Measurements from ENCODE around the gene PBX3. TPM values are rescaled to one million over a fixed set of nuclear protein-coding genes. Genes with fewer than 3 reads are reported as not detected.

PBX3 gene
- total and polyA plus RNA-seq, 2 experiments from 2014 or later: 13.4 to 30.9 TPM

GRCh38 chr9:125742657-125743056 is 4.5 kb upstream of the PBX3 start:
- H3K4me1 ChIP-seq (ENCODE audit: insufficient read depth): peaks cover 25% of the 10 kb centered on the region
- DNase-seq: no peak
- H3K9ac ChIP-seq: no peak overlapping the region
- H2AFZ ChIP-seq: no peak overlapping the region
- H3F3A ChIP-seq (ENCODE audit: insufficient read depth): peaks cover 28% of the 10 kb centered on the region
- no peaks in the 10 kb centered on the region for H3K27me3 ChIP-seq (replicated peaks; ENCODE audit: insufficient read depth)
- WGBS, 2 experiments (ENCODE audit: low coverage in 1 of 2, low lambda C conversion rate in 2 of 2, missing lambda C conversion rate in 2 of 2): 95 to 98% methylated on average over 3 of the region's 3 CpGs
- H3K9me2 ChIP-seq (ENCODE audit: insufficient read depth): no peaks in the 10 kb centered on the region
- no peaks in the 10 kb centered on the region for H3K9me3 ChIP-seq (ENCODE audit: low read depth)
- no peak overlapping the region for H3K4me2 ChIP-seq (ENCODE audit: unreplicated experiment)
- no peak overlapping the region for H3K4me3 ChIP-seq
- peaks cover 4% of the 10 kb centered on the region for H3K79me2 ChIP-seq (ENCODE audit: insufficient read depth)
- TF ChIP-seq EZH2 (IDR thresholded peaks at IDR 0.05; ENCODE audit: insufficient read depth, poor library complexity, severe bottlenecking) (no peak), EZH2phosphoT487 (IDR thresholded peaks at IDR 0.05; ENCODE audit: insufficient read depth, low read depth) (no peak)
- H3K27ac ChIP-seq: no peak overlapping the region
- no peaks in the 10 kb centered on the region for H4K20me1 ChIP-seq (ENCODE audit: insufficient read depth)
- in situ Hi-C loops (cut with MboI): no loop called here
- H3K36me3 ChIP-seq (ENCODE audit: low read depth): no peaks in the 10 kb centered on the region

DNA sequence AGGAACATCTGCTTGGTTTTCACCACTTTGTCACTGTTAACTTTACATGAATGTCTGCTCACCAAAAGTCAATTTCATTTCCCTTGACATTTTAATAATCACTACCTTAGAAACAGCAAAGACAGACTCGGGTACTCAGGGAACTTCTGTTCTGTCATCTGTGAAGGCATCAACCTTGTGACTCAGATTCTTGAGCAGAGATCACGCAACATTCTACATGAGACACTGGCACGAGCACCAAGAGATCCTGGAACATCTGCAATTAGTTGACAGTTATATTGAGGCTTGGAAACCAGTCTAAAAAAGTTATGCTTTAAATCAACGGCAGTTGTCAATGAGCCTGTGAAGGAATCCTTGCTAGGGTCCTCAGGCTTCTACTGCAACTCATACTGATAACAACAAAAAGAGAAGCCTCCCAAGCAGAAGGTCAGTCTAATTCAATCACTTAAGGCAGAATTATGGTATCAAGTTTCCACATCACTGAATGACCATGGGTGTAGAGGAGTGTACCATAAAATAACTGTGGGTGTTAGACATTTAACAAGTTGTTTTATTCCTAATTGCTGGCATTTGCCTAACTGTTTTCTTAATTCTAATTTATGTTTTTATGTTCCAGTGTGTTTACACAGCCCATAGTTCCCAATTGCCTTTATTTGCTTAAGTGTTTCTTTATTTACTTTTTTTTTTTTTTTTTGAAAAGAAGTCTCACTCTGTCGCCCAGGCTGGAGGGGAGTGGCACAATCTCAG is 3.3 kb upstream of the PBX3 start:
- WGBS, 2 experiments (ENCODE audit: low coverage in 1 of 2, low lambda C conversion rate in 2 of 2, missing lambda C conversion rate in 2 of 2): 9 to 17% methylated on average over 5 of the region's 5 CpGs
- no peak for TF ChIP-seq EZH2phosphoT487 (IDR thresholded peaks at IDR 0.05; ENCODE audit: insufficient read depth, low read depth)
- no peak for TF ChIP-seq EZH2 (IDR thresholded peaks at IDR 0.05; ENCODE audit: insufficient read depth, poor library complexity, severe bottlenecking)
- H3K27ac ChIP-seq: peak overlapping the region; percentile 62; the same call in 1 of the 2 replicates

GRCh38 chr9:125744616-125745015 is 2.6 kb upstream of the PBX3 start:
- H3K4me3 ChIP-seq: peak overlapping the region; percentile 65

More for the DNA sequence above, 3.3 kb upstream of the PBX3 start:
- in situ Hi-C loops (cut with MboI): no loop called here
- Histone ChIP-seq H3K4me2 (ENCODE audit: unreplicated experiment) (peak overlapping the region; percentile 69), H3K9me2 (ENCODE audit: insufficient read depth) (no peaks in the 10 kb centered on the region), H3K9ac (no peak overlapping the region), H3K4me3 (no peak overlapping the region), H3K4me1 (ENCODE audit: insufficient read depth) (peaks cover 25% of the 10 kb centered on the region), H4K20me1 (ENCODE audit: insufficient read depth) (no peaks in the 10 kb centered on the region), H2AFZ (no peak overlapping the region), H3K27me3 (replicated peaks; ENCODE audit: insufficient read depth) (no peaks in the 10 kb centered on the region), H3F3A (ENCODE audit: insufficient read depth) (peaks cover 28% of the 10 kb centered on the region), H3K79me2 (ENCODE audit: insufficient read depth) (peaks cover 16% of the 10 kb centered on the region), H3K36me3 (ENCODE audit: low read depth) (no peaks in the 10 kb centered on the region), H3K9me3 (ENCODE audit: low read depth) (no peaks in the 10 kb centered on the region)
- peak; percentile 85 for DNase-seq

GRCh38 chr9:125745018-125745417 is 2.2 kb upstream of the PBX3 start:
- Histone ChIP-seq H3K4me1 (ENCODE audit: insufficient read depth) (peaks cover 35% of the 10 kb centered on the region), H3K4me3 (peak overlapping the region; percentile 65), H3K27me3 (replicated peaks; ENCODE audit: insufficient read depth) (no peaks in the 10 kb centered on the region), H3K27ac (peak overlapping the region; percentile 62), H3K9me3 (ENCODE audit: low read depth) (no peaks in the 10 kb centered on the region), H3K36me3 (ENCODE audit: low read depth) (no peaks in the 10 kb centered on the region), H3F3A (ENCODE audit: insufficient read depth) (peaks cover 28% of the 10 kb centered on the region), H4K20me1 (ENCODE audit: insufficient read depth) (no peaks in the 10 kb centered on the region), H2AFZ (0 out of 2 replicates have a peak overlapping the region, but pooled peaks have one; percentile 56), H3K79me2 (ENCODE audit: insufficient read depth) (peaks cover 27% of the 10 kb centered on the region), H3K9ac (no peak overlapping the region), H3K4me2 (ENCODE audit: unreplicated experiment) (peak overlapping the region; percentile 69), H3K9me2 (ENCODE audit: insufficient read depth) (no peaks in the 10 kb centered on the region)
- in situ Hi-C loops (cut with MboI): no loop called here
- peak; percentile 45 for DNase-seq
- 4% methylated on average over 1 of the region's 1 CpG for WGBS, 2 experiments (ENCODE audit: low coverage in 1 of 2, low lambda C conversion rate in 2 of 2, missing lambda C conversion rate in 2 of 2)
- no peak for TF ChIP-seq EZH2phosphoT487 (IDR thresholded peaks at IDR 0.05; ENCODE audit: insufficient read depth, low read depth)
- TF ChIP-seq EZH2 (IDR thresholded peaks at IDR 0.05; ENCODE audit: insufficient read depth, poor library complexity, severe bottlenecking): no peak

More at GRCh38 chr9:125744616-125745015, 2.6 kb upstream of the PBX3 start:
- Histone ChIP-seq H3K9me3 (ENCODE audit: low read depth) (no peaks in the 10 kb centered on the region), H3K79me2 (ENCODE audit: insufficient read depth) (peaks cover 23% of the 10 kb centered on the region), H3K36me3 (ENCODE audit: low read depth) (no peaks in the 10 kb centered on the region), H3K27me3 (replicated peaks; ENCODE audit: insufficient read depth) (no peaks in the 10 kb centered on the region), H3F3A (ENCODE audit: insufficient read depth) (peaks cover 28% of the 10 kb centered on the region), H3K4me1 (ENCODE audit: insufficient read depth) (peaks cover 31% of the 10 kb centered on the region), H3K27ac (peak overlapping the region; percentile 62), H3K4me2 (ENCODE audit: unreplicated experiment) (peak overlapping the region; percentile 69), H3K9me2 (ENCODE audit: insufficient read depth) (no peaks in the 10 kb centered on the region), H3K9ac (no peak overlapping the region), H4K20me1 (ENCODE audit: insufficient read depth) (no peaks in the 10 kb centered on the region), H2AFZ (no peak overlapping the region)
- DNase-seq: peak; percentile 89
- 1 to 2% methylated on average over 5 of the region's 5 CpGs for WGBS, 2 experiments (ENCODE audit: low coverage in 1 of 2, low lambda C conversion rate in 2 of 2, missing lambda C conversion rate in 2 of 2)
- in situ Hi-C loops (cut with MboI): no loop called here
- TF ChIP-seq EZH2 (IDR thresholded peaks at IDR 0.05; ENCODE audit: insufficient read depth, poor library complexity, severe bottlenecking) (no peak), EZH2phosphoT487 (IDR thresholded peaks at IDR 0.05; ENCODE audit: insufficient read depth, low read depth) (0 out of 2 replicates have a peak, but pooled peaks have one; percentile 25)
